Fibroblast of upper back skin (primary cell): ENCODE data around the gene DLG2.

Source experiments
- DNase-seq: peaks from one replicate; pipeline ENCODE4 v3.0.0-alpha.2; 2013

The DLG2 gene

GRCh38 chr11:85541683-85542082 lies 85.5 kb downstream of the DLG2 start:
- no peak for DNase-seq

- DNase-seq, result no peak
These were observed 86.4 kb downstream of the DLG2 start for GRCh38 chr11:85540635-85541205.

GRCh38 chr11:85540181-85540580 lies 87.0 kb downstream of the DLG2 start:
- DNase-seq, result no peak

- no peak for DNase-seq
These were observed 87.4 kb downstream of the DLG2 start for GRCh38 chr11:85539740-85540139.

- DNase-seq, result no peak
These were observed 88.0 kb downstream of the DLG2 start for GRCh38 chr11:85539029-85539689.

- DNase-seq, result no peak
These were observed 90.7 kb downstream of the DLG2 start for GRCh38 chr11:85536438-85536837.

GRCh38 chr11:85534806-85535205 lies 92.3 kb downstream of the DLG2 start:
- no peak for DNase-seq

GRCh38 chr11:85531191-85531897 lies 95.8 kb downstream of the DLG2 start:
- no peak for DNase-seq

GRCh38 chr11:85530634-85531033 lies 96.5 kb downstream of the DLG2 start:
- peak; percentile 3 for DNase-seq

- DNase-seq, result no peak
These were observed 100.6 kb downstream of the DLG2 start for GRCh38 chr11:85526564-85526963.

GRCh38 chr11:85525686-85526085 lies 101.5 kb downstream of the DLG2 start:
- DNase-seq, result no peak

- DNase-seq, result no peak
These were observed 109.9 kb downstream of the DLG2 start for GRCh38 chr11:85517272-85517671.

- no peak for DNase-seq
These were observed 131.2 kb downstream of the DLG2 start for GRCh38 chr11:85495918-85496317.

- no peak for DNase-seq
These were observed 132.7 kb downstream of the DLG2 start for GRCh38 chr11:85494396-85494795.

GRCh38 chr11:85485902-85486301 lies 141.2 kb downstream of the DLG2 start:
- DNase-seq, result no peak

GRCh38 chr11:85483861-85484260 lies 143.3 kb downstream of the DLG2 start:
- no peak for DNase-seq

- no peak for DNase-seq
These were observed 145.3 kb downstream of the DLG2 start for GRCh38 chr11:85481862-85482261.

GRCh38 chr11:85475660-85476517 lies 151.3 kb downstream of the DLG2 start:
- no peak for DNase-seq

GRCh38 chr11:85472953-85473352 lies 154.2 kb downstream of the DLG2 start:
- DNase-seq, result no peak

- no peak for DNase-seq
These were observed 162.9 kb downstream of the DLG2 start for GRCh38 chr11:85464283-85464682.

- no peak for DNase-seq
These were observed 167.8 kb downstream of the DLG2 start for GRCh38 chr11:85459304-85459703.

- DNase-seq, result no peak
These were observed 182.7 kb downstream of the DLG2 start for GRCh38 chr11:85444479-85444878.

GRCh38 chr11:85440273-85440672 lies 186.9 kb downstream of the DLG2 start:
- no peak for DNase-seq
